Stimulated activated CD8-positive, alpha-beta memory T cell treated with anti-CD3 and anti-CD28 coated beads, Interleukin-7, amount 100 ng/mL, for 24 hours (primary cell): ENCODE measurements around the gene MEFV.

Experiments used
- DNase-seq: peaks from one replicate; pipeline ENCODE4 v3.0.0-alpha.2; 2020; ENCODE audit warnings: low read depth

Gene MEFV

DNA sequence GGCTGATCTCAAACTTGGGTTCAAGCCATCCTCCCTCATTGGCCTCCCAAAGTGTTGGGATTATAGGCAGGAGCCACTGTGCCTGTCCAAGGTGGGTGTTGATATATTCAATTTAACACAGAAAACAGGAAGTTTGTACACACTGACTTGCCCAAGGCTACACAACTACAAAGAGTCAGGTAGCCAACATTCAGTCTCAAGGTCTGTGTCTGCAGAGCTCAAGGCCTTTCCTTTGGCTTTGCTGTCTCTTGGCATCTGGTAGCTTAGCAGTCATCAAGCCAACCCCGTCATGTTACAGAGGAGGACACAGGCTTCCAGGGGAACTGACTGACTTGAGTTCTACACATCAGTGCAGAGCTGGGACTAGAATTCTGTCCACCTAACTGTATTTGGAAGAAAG lies 11.9 kb upstream of the MEFV start:
- DNase-seq: no peak

DNA sequence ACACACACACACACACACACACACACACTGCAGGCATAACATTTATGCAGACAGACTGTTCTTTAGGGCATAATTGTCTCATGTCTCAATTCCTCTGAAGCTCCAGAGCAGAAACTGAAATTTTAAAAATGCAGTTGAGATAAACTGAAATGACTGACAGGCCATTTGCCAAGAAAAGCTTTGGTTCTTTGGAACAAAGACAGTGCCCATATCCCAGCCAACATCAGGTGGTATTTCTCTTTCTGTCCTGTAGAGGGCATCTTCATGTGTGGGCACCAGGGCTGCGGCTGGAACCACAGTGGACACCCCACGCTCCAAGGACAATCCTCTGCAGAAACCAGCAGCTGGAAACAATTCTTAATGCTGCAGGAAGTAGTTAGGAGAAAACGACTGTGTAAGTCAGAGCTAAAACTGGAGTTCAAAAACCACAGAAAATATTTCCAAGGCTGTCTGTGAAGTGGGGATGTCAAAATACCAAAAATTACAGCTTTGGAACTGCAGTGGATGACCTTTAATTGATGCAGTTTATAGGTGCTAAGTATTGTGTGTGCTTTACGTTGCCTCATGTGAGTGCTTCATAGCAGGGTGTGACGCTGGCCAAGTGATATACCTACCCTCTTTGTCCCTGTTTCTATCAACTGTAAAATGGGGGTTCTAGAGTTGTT lies 10.6 kb upstream of the MEFV start:
- DNase-seq: no peak

- DNase-seq: peak; percentile 97
These were observed 8.0 kb upstream of the MEFV start for GRCh38 chr16:3264137-3265036.

DNA sequence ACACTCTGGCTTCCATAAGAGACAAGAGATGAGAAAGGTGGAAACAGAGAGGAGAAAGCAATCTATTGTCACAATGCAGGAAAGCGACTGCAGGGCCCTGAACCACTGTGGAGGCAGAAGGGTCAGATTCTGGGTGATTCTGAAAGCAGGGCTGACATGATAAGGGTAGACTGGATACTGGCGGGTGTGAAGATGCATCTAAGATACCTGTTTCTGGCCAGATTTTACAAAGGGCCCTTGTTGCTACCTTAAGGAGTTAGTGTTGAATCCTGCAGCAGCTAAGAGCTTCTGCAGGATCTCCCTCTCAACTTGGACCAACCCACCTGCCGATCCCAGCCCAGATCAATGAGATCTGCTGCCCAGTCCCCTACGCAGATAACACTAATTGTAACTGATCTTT lies 6.1 kb upstream of the MEFV start:
- no peak for DNase-seq

- DNase-seq: no peak
These were observed 3.4 kb upstream of the MEFV start for GRCh38 chr16:3259836-3260235.

DNA sequence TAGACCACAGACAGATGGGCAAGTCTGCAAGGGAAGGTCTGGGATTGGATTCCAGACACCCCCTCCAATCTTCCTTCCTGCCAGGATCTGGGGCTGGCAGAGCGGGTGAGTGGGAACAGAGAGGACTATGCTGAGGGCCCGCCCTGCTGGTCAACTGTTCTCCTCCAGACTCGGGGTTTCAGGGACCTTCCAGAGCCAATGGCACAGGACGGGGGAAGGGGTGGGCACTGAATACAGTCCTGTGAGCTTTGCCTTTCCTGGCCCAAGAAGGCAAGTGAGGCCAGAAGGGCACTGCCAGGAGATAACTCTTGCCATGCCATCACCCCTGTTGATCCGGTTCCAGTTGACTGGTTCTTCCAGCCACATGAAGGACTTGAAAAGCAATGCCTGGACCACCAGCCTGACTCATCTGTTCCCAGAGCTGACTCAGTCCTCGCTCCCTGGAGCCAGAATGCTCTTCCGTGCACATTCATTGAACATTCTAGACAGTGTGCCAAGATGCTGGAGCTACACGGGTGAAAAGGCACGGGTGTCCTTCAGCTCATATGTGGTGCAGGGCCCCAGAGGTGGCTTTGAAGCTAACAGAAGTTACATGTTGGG lies 533 bp upstream of the MEFV start:
- DNase-seq: no peak

DNA sequence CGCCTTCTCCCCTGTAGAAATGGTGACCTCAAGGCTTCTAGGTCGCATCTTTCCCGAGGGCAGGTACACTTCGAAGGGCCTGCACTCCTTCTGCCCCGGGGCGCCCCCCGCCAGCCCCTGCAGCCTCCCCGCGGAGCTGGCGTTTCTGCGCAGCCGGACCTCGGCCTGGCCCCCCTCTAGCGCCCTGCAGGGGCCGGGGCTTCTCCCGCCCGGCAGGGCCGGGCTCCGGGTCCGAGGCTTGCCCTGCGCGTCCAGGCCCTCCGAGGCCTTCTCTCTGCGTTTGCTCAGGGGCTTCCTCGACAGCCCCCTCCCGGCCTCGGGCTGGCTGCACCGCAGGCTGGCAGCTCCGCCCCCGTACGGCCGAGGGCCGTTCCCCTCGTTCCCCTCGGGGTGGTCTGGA lies 2.1 kb downstream of the MEFV start:
- no peak for DNase-seq

DNA sequence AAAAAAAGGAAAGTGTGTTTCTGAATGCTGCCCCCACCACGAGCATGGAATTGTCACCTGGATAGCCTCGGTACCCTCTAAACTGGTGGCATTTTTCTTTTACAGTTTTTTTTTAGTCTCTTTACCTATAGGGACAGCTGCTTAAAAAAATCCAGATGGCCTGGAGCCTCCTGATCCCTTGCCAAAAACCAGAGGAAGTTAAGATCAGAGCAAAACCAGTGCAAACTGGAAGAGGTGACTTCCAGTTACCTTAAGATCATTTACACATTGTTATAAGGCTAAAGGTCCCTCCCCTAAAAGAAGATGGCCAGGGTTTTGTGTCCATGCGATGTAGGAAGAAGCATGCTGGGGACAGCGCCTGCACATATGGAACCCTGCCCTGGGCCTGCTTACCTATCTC lies 3.5 kb downstream of the MEFV start:
- no peak for DNase-seq

DNA sequence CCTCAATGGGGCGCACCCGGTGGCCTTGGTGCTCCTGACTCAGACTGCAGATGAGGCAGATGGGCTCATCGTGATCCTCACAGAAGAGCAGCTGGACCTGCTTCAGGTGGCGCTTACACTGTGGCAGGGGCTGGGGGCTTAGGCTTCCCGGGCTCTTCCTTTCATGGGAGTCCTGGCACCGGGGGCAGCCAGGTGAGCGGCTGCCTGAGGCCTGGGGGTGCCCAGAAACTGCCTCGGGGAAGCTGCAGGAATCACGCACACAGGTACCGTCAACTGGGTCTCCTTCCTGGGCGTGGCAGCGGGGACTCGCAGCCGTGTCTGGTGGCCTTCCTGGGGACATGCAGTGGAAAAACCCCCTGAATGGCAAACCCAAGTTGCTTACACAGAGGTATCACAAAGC lies 7.0 kb downstream of the MEFV start:
- no peak for DNase-seq

DNA sequence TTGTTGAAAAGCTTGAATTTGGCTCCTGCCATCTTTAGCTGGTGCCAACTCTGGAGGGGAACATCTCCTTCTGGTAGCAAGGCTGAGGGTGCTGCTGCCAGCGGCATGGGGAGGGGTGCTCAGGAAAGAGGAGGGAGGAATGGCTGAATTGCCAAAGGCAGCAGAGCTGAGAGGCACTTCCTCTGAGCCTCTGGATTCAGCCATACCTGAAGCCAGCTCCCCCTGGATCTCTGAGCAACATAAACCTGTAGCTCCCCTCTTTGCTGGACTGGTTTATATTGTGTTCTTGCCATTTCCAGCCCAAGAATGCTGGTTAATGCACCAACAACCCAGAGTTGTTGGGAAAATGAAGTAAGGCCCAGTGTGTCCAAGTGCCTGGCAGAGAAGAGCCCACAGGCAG lies 7.4 kb downstream of the MEFV start:
- no peak for DNase-seq

DNA sequence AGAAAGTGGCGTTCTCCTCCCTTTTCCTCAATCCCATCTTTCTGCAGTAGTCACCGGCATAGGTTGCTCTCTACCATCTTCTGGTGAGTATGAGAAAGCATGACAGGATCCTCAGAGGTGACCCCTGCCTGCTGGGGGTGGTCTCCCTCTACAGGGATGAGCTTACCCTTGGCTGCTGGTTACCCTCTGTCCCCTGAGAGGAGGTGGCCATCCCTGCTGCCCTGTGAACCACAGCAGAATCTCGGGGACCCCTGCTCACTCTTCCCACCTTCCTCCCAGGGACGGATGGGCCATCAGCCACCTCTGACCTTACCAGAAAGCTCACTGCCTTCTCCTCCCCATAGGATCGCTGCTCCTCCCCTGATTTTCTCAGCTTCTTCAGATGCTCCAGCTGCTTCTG lies 7.8 kb downstream of the MEFV start:
- no peak for DNase-seq

DNA sequence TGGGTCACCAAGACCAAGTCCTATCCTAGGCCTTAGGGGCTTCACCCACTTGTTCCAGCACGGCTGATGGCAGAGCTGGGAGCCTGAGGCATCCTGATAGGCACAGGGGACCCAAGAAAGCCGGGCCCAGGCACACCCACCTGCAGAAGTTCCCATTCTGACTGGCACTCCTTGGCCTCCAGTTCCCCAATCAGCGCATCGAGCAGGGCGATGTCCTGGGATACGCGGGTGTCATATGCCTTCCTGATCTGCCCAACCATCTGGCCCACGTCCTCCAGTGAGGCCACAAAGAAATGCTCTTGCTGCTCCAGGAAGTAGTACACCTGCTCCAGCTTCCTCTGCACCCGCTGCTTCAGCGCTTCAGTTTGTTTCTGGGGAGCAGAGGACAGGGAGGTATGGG lies 9.6 kb downstream of the MEFV start:
- no peak for DNase-seq

GRCh38 chr16:3246002-3246401 lies 10.4 kb downstream of the MEFV start:
- no peak for DNase-seq

- no peak for DNase-seq
These were observed 12.6 kb downstream of the MEFV start for GRCh38 chr16:3243882-3244281.

GRCh38 chr16:3242709-3243108 lies 13.7 kb downstream of the MEFV start:
- no peak for DNase-seq

- DNase-seq: no peak
These were observed 14.7 kb downstream of the MEFV start for GRCh38 chr16:3241761-3242160.

DNA sequence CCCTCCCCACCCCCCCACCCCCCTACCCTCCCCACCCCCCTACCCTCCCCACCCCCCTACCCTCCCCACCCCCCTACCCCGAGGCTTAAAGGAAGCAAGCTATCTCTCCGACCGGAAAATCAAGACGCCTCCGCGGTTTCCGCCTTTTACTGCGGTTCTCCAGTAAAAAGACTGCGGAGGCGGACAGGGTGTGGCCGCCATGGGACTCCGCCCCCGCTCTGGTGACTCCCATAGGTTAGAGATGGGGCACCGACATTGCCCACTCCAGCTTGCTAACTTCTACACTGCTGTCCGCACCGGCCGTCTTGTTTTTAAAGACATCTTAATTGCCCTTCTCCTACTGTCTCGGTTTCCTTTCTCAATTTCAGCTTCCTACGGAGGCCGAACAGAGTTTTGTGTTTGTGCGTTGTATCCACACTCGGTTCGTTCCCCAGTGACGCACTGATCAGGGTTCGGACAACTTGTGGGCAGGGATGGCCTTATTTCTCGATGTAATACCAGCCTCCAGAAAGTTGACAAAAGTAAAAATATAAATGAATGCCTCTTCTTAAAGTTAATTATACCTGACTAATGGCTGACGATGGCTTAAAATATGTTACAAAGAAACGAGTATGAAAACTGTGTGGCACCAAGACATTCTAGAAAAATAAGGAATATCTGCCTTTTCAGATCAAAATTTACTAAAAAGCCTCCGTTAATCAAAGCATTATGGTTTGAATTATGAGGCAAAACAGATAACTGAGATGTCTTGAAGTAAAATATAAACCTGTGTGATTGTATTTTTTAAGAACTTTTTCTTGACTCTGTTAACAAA lies 20.4 kb downstream of the MEFV start:
- no peak for DNase-seq

GRCh38 chr16:3234857-3235561 lies 21.4 kb downstream of the MEFV start, which contains the start of gene ZNF200:
ZNF200 (minus strand) TSS chr16:3235158; CDS start chr16:3233755, 1,403 bp downstream.
- DNase-seq: peak; percentile 88

GRCh38 chr16:3234543-3234856 lies 21.9 kb downstream of the MEFV start:
- DNase-seq: no peak

GRCh38 chr16:3223913-3224515 lies 32.4 kb downstream of the MEFV start:
- no peak for DNase-seq

- no peak for DNase-seq
These were observed 35.6 kb downstream of the MEFV start for GRCh38 chr16:3220839-3221238.
